A673 (cell line): ENCODE results near the gene FOXC1. TPM values are rescaled to one million over a fixed set of nuclear protein-coding genes. Genes with fewer than 3 reads are reported as not detected.

Experiments used
- BruUV-seq: library from RNA; stranded (reverse); fragments of 400-500 nt; replicated peaks from 2 replicates; lab custom pipeline; 2021; lab: Mats Ljungman, UMichigan
- CTCF ChIA-PET: fragments of 300-600 bp; sonication (Branson Sonifier 250); formaldehyde crosslinking; loops from one replicate; lab custom pipeline; 2022; ENCODE audit warnings: antibody characterized with exemption; lab: Charles Lee
- POLR2A ChIA-PET: fragments of 300-600 bp; sonication (Branson Sonifier 250); formaldehyde crosslinking; loops from one replicate; lab custom pipeline; 2022; ENCODE audit warnings: antibody characterized with exemption; ENCODE audit not compliant: low non-redundant PET; lab: Charles Lee
- DNase-seq: peaks from one replicate; pipeline ENCODE4 v3.0.0-alpha.2; 2015; ENCODE audit warnings: low spot score
- H3K27ac ChIP-seq: fragments of 200-600 bp; sonication (generic); 2 replicates; pipeline ENCODE4 v1.5.1; 2016; ENCODE audit warnings: mixed run types, low read depth, mild to moderate bottlenecking, mixed read lengths, antibody characterized with exemption, low read length; ENCODE audit not compliant: poor library complexity, severe bottlenecking
- H3K27me3 ChIP-seq: fragments of 200-600 bp; sonication (generic); replicated peaks from 2 replicates; pipeline ENCODE4 v1.6.1; 2017; ENCODE audit warnings: mixed run types, low read depth, mild to moderate bottlenecking, mixed read lengths, antibody characterized with exemption, low read length; ENCODE audit not compliant: insufficient read depth, poor library complexity
- H3K36me3 ChIP-seq: fragments of 200-600 bp; sonication (generic); 2 replicates; pipeline ENCODE4 v1.6.1; 2016; ENCODE audit warnings: mixed run types, mild to moderate bottlenecking, mixed read lengths, antibody characterized with exemption, low read length; ENCODE audit not compliant: insufficient read depth, poor library complexity, severe bottlenecking
- H3K4me1 ChIP-seq: fragments of 200-600 bp; sonication (generic); 2 replicates; pipeline ENCODE4 v1.6.1; 2017; ENCODE audit warnings: mixed run types, mild to moderate bottlenecking, mixed read lengths, antibody characterized with exemption, low read length; ENCODE audit not compliant: insufficient read depth, poor library complexity, severe bottlenecking
- H3K4me3 ChIP-seq: fragments of 200-600 bp; sonication (generic); 2 replicates; pipeline ENCODE4 v1.5.1; 2016; ENCODE audit warnings: low read depth, mixed run types, mild to moderate bottlenecking, mixed read lengths, low read length; ENCODE audit not compliant: poor library complexity, severe bottlenecking
- H3K9me3 ChIP-seq: fragments of 200-600 bp; sonication (generic); 2 replicates; pipeline ENCODE4 v1.6.1; 2016; ENCODE audit warnings: mixed run types, low read depth, mild to moderate bottlenecking, mixed read lengths, antibody characterized with exemption, low read length; ENCODE audit not compliant: poor library complexity, severe bottlenecking
- EZH2 ChIP-seq: fragments of 200-600 bp; sonication (generic); IDR thresholded peaks from 2 replicates; pipeline ENCODE4 v1.6.1; 2017; ENCODE audit warnings: borderline replicate concordance, low read depth, mild to moderate bottlenecking, mixed read lengths, antibody characterized with exemption, low read length; ENCODE audit not compliant: poor library complexity, severe bottlenecking
- intact Hi-C: fragments of 100-400 bp; cut with micrococcal nuclease; formaldehyde crosslinking; loops from one replicate; pipeline ENCODE4 v1.10.0; 2022; ENCODE audit not compliant: unreplicated experiment
- total RNA-seq: library from RNA; stranded (reverse); gene quantifications from 2 replicates; pipeline ENCODE4 v1.2.3, GENCODE V29; 2021
- TF ChIP-seq, protein P1 (sequence below): fragments of 300-800, 200-600 bp; sonication (generic); conservative IDR thresholded peaks from 2 replicates; pipeline ENCODE4 v1.5.1; 2017; ENCODE audit warnings: low read depth, mild to moderate bottlenecking, antibody characterized with exemption, low read length, moderate library complexity, mixed read lengths

The FOXC1 gene
- total RNA-seq, 1 experiment from 2014 or later = 0.49 TPM

DNA sequence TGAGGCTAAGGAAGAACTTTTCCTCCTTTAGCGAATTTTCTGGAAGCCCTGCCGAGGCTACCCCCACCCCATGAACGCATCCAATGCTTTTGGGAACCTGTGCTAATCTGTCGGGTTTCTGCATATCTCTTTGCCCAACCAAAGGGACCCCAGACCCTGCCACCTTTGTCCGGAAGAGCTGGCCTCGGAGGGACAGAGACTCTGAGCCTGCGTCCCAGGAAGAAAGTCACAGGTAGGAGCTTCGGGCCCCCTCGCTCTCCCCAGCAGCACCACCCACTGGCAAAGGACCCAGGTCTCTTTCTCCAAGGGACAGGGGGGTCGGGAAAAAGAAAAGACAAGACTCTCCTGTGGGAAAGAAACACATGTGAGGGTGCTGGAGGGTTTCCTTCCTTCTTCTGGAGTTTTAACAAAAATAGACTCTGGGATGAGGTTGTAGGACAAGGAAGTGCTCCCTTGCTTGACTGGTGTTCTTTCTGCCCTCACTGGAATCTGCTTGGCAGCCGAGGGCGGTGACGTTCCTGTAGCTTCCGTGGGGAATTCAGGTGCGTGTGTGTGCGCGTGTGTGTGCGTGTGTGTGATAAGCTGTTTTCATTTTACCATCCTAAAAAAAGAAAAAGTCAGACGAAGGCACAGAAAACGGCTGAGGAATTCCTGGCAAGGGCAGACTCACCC is 16.3 kb upstream of the FOXC1 start:
- CTCF ChIA-PET = no interaction called here
- DNase-seq = no peak

DNA sequence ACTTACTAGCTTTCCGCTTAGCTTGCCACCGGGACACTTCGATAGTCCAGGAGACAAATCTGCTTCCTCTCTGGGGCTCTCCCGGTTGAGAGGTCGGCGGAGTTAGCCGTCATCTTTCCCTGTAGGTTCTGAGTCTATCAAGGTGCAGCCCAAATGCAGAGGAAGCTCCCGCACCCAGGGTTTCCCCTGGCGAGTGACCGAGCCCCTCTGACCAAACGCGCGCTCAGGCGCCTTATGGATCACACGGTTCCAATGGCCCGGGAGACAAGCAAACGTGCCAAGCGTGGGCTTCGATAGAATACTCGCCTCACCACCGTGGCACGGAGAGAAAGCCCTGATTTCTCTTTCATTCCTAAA is 15.8 kb upstream of the FOXC1 start:
- no peak overlapping the region for H3K4me3 ChIP-seq
- no peaks in the 10 kb centered on the region for H3K36me3 ChIP-seq
- TF ChIP-seq, protein P1, sequence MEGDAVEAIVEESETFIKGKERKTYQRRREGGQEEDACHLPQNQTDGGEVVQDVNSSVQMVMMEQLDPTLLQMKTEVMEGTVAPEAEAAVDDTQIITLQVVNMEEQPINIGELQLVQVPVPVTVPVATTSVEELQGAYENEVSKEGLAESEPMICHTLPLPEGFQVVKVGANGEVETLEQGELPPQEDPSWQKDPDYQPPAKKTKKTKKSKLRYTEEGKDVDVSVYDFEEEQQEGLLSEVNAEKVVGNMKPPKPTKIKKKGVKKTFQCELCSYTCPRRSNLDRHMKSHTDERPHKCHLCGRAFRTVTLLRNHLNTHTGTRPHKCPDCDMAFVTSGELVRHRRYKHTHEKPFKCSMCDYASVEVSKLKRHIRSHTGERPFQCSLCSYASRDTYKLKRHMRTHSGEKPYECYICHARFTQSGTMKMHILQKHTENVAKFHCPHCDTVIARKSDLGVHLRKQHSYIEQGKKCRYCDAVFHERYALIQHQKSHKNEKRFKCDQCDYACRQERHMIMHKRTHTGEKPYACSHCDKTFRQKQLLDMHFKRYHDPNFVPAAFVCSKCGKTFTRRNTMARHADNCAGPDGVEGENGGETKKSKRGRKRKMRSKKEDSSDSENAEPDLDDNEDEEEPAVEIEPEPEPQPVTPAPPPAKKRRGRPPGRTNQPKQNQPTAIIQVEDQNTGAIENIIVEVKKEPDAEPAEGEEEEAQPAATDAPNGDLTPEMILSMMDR = no peak
- TF ChIP-seq EZH2 = no peak
- H3K4me1 ChIP-seq = peaks cover 3% of the 10 kb centered on the region
- BruUV-seq = no TSS peak
- H3K27ac ChIP-seq = no peak overlapping the region
- H3K27me3 ChIP-seq = peaks cover 69% of the 10 kb centered on the region
- no peaks in the 10 kb centered on the region for H3K9me3 ChIP-seq
- CTCF ChIA-PET = no interaction called here
- no peak for DNase-seq
- POLR2A ChIA-PET = no interaction called here
- intact Hi-C loops = no loop called here

More for the DNA sequence above, 16.3 kb upstream of the FOXC1 start:
- TF ChIP-seq, protein P1 = no peak
- TF ChIP-seq EZH2 = no peak
- Histone ChIP-seq H3K27ac (no peak overlapping the region), H3K36me3 (no peaks in the 10 kb centered on the region), H3K4me1 (peaks cover 3% of the 10 kb centered on the region), H3K9me3 (no peaks in the 10 kb centered on the region), H3K27me3 (peaks cover 73% of the 10 kb centered on the region), H3K4me3 (no peak overlapping the region)
- intact Hi-C loops = no loop called here
- POLR2A ChIA-PET = no interaction called here
- BruUV-seq = no TSS peak

DNA sequence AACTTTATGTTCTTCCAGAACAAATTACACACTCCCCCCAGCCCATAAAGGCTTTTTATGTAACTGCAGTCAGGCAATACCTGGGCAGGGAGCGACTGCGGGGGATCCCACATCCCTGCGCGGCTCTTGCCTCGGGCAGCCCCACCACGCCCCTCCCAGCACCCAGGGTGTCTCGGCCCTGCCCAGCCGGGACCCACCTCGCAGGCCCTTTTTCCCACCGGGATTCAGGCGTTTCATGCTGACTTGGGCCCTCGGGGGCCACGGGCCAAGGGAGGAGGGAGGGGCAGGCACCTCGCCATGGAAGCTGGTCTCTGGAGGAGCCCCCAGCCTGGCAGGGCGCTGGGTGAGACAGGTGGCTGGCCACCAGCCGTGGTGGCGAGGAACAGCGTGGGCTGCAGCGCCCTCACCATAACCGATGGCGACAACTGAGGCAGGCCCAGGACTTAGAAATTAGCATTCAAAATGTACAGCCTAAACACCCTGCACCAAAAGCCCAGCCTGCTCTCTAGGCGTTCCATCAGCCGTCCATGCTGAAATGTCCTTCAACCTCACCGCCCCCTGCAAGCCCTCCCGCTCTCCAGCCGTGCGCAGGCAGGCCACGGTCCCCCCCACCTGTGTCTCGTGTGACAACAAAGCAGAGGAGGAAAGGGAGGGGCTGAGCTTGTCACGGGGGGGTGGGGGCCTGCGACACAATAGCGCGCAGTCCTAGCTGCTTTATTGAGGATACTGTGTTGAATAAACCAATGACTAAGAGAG is 15.1 kb upstream of the FOXC1 start:
- TF ChIP-seq, protein P1 = no peak
- no peak for TF ChIP-seq EZH2
- CTCF ChIA-PET = interaction anchor here (0.6 to 1.7 kb wide), 2 partner anchors 526 to 759 kb away, joined by 3 to 7 read pairs; no protein-coding TSS in a partner anchor
- Histone ChIP-seq H3K4me1 (peaks cover 3% of the 10 kb centered on the region), H3K36me3 (no peaks in the 10 kb centered on the region), H3K27me3 (peaks cover 62% of the 10 kb centered on the region), H3K27ac (no peak overlapping the region), H3K9me3 (no peaks in the 10 kb centered on the region), H3K4me3 (no peak overlapping the region)
- DNase-seq = no peak
- no TSS peak for BruUV-seq
- POLR2A ChIA-PET = no interaction called here
- intact Hi-C loops = loop anchor here (5.0 kb wide), 2 partner anchors 853 to 1153 kb away; no protein-coding TSS in a partner anchor
